Adipose tissue (tissue), 3 donors: Measurements from ENCODE around the gene LTA. TPM values are rescaled to one million over a fixed set of nuclear protein-coding genes. Genes with fewer than 3 reads are reported as not detected.

Experiments
- H3K27ac ChIP-seq: one replicate; pipeline ENCODE4 v1.5.1; 2013; ENCODE audit warnings: low read depth, low read length
- WGBS, 3 donors: extraction: QIAGEN DNeasy Blood & Tissue Kit; methylation state at CpG; one replicate each; pipeline ENCODE4 v1.1.7; 2013; 5-methylcytosine and 5-hydroxymethylcytosine counted together
- polyA plus RNA-seq, 3 donors: library from polyadenylated mRNA; stranded (reverse); fragments of 200-250 nt; gene quantifications; one replicate each; pipeline ENCODE4 v1.2.3, GENCODE V29; 2013
- donor health status: healthy with polysubstance abuse.
- donor health status: Bipolar disorder and iron deficiency.
- donor health status: healthy.

Gene LTA
- under 1 TPM in 2 of 3 donors, not detected in 1; 0.08 to 0.21 TPM for polyA plus RNA-seq

- WGBS, 3 donors = 81% methylated on average over 22 to 27 of the region's 27 CpGs
- H3K27ac ChIP-seq = no peak within 1 kb of the TSS
Measured at GRCh38 chr6:31572041-31572911, at the start of gene LTA. Gene LTA (plus strand): TSS chr6:31572289. CDS start chr6:31572743, 454 bp downstream.

- no peak overlapping the region for H3K27ac ChIP-seq
- WGBS, 3 donors = 70 to 79% (median 73%) methylated on average over 8 of the region's 8 CpGs
Measured at GRCh38 chr6:31525553-31525931, 46.5 kb upstream of the LTA start.

GRCh38 chr6:31525932-31526591 lies 46.0 kb upstream of the LTA start:
- WGBS, 3 donors = 68 to 83% (median 72%) methylated on average over 4 of the region's 4 CpGs
- no peak overlapping the region for H3K27ac ChIP-seq

GRCh38 chr6:31528307-31528777 lies 43.7 kb upstream of the LTA start:
- WGBS, 3 donors = 69 to 94% (median 89%) methylated on average over 4 of the region's 4 CpGs
- H3K27ac ChIP-seq = no peak overlapping the region

- 46 to 68% (median 59%) methylated on average over 7 of the region's 7 CpGs for WGBS, 3 donors
- no peak within 1 kb of the TSS for H3K27ac ChIP-seq
Measured at GRCh38 chr6:31528821-31529328, 43.2 kb upstream of the LTA start, which contains the start of gene MCCD1. Gene MCCD1 (plus strand): TSS chr6:31528962. CDS start chr6:31529015, 53 bp downstream.

GRCh38 chr6:31529329-31530150 lies 42.5 kb upstream of the LTA start:
- H3K27ac ChIP-seq = no peak overlapping the region
- WGBS, 3 donors = 36 to 54% (median 53%) methylated on average over 12 of the region's 12 CpGs

GRCh38 chr6:31530659-31531058 lies 41.4 kb upstream of the LTA start:
- no peak overlapping the region for H3K27ac ChIP-seq
- 68 to 73% (median 71%) methylated on average over 5 to 6 of the region's 6 CpGs for WGBS, 3 donors

GRCh38 chr6:31531162-31531561 lies 40.9 kb upstream of the LTA start:
- WGBS, 3 donors = 88 to 91% (median 90%) methylated on average over 7 of the region's 7 CpGs
- no peak overlapping the region for H3K27ac ChIP-seq

- WGBS, 3 donors = 70 to 77% (median 72%) methylated on average over 9 of the region's 9 CpGs
- H3K27ac ChIP-seq = no peak overlapping the region
Measured at GRCh38 chr6:31531771-31532643, 40.1 kb upstream of the LTA start.

GRCh38 chr6:31532644-31533454 lies 39.2 kb upstream of the LTA start:
- 44 to 63% (median 62%) methylated on average over 9 of the region's 9 CpGs for WGBS, 3 donors
- no peak overlapping the region for H3K27ac ChIP-seq

- no peak overlapping the region for H3K27ac ChIP-seq
- WGBS, 3 donors = 76 to 92% (median 78%) methylated on average over 1 of the region's 1 CpG
Measured at GRCh38 chr6:31533455-31533841, 38.6 kb upstream of the LTA start.

- no peak overlapping the region for H3K27ac ChIP-seq
- WGBS, 3 donors = 90 to 94% (median 91%) methylated on average over 6 of the region's 6 CpGs
Measured at GRCh38 chr6:31534011-31534410, 38.1 kb upstream of the LTA start.

- H3K27ac ChIP-seq = no peak overlapping the region
- 88 to 89% (median 88%) methylated on average over 24 of the region's 24 CpGs for WGBS, 3 donors
Measured at GRCh38 chr6:31534521-31535040, 37.5 kb upstream of the LTA start.

GRCh38 chr6:31535538-31536324 lies 36.4 kb upstream of the LTA start:
- H3K27ac ChIP-seq = no peak overlapping the region
- WGBS, 3 donors = 29 to 36% (median 36%) methylated on average over 2 of the region's 2 CpGs

GRCh38 chr6:31538805-31539400 lies 33.2 kb upstream of the LTA start:
- WGBS, 3 donors = 35 to 67% (median 53%) methylated on average over 6 of the region's 6 CpGs
- no peak overlapping the region for H3K27ac ChIP-seq
